H9 (cell line): ENCODE measurements around the gene PLCB1. TPM values are rescaled to one million over a fixed set of nuclear protein-coding genes. Genes with fewer than 3 reads are reported as not detected.

ENCODE experiments used
- DNase-seq: peaks from one replicate; pipeline ENCODE4 v3.0.0-alpha.2; 2017
- H2AFZ ChIP-seq: one replicate; pipeline ENCODE4 v1.6.1; 2013; ENCODE audit warnings: mild to moderate bottlenecking, low read length, control low read depth, moderate library complexity
- H2AK5ac ChIP-seq: 2 replicates; pipeline ENCODE4 v1.6.1; 2013; ENCODE audit warnings: low read length, control low read depth, mixed read lengths; ENCODE audit not compliant: insufficient read length
- H2BK120ac ChIP-seq: one replicate; pipeline ENCODE4 v1.6.1; 2013; ENCODE audit warnings: low read depth, mild to moderate bottlenecking, low read length, control low read depth, inconsistent platforms; ENCODE audit not compliant: poor library complexity, severe bottlenecking
- H2BK12ac ChIP-seq: 2 replicates; pipeline ENCODE4 v1.6.1; 2013; ENCODE audit warnings: low read length, control low read depth, mixed read lengths, low read depth; ENCODE audit not compliant: insufficient read length
- H2BK15ac ChIP-seq: 2 replicates; pipeline ENCODE4 v1.6.1; 2013; ENCODE audit warnings: low read depth, low read length, control low read depth
- H2BK20ac ChIP-seq: one replicate; pipeline ENCODE4 v1.6.1; 2013; ENCODE audit warnings: low read depth, mild to moderate bottlenecking, low read length, control low read depth, inconsistent platforms; ENCODE audit not compliant: poor library complexity, severe bottlenecking
- H2BK5ac ChIP-seq: 2 replicates; pipeline ENCODE4 v1.6.1; 2013; ENCODE audit warnings: low read length, control low read depth, mixed read lengths; ENCODE audit not compliant: insufficient read length
- H3K14ac ChIP-seq: 2 replicates; pipeline ENCODE4 v1.6.1; 2013; ENCODE audit warnings: low read length, control low read depth; ENCODE audit not compliant: insufficient read depth
- H3K18ac ChIP-seq: 2 replicates; pipeline ENCODE4 v1.6.1; 2013; ENCODE audit warnings: low read depth, mild to moderate bottlenecking, mixed read lengths, low read length, control low read depth; ENCODE audit not compliant: insufficient read length
- H3K23ac ChIP-seq: 2 replicates; pipeline ENCODE4 v1.6.1; 2013; ENCODE audit warnings: low read length, control low read depth, mixed read lengths, low read depth; ENCODE audit not compliant: insufficient read length
- H3K23me2 ChIP-seq: 2 replicates; pipeline ENCODE4 v1.6.1; 2013; ENCODE audit warnings: low read depth, mild to moderate bottlenecking, mixed read lengths, low read length, control low read depth; ENCODE audit not compliant: insufficient read length, poor library complexity, severe bottlenecking
- H3K27ac ChIP-seq: 2 replicates; pipeline ENCODE4 v1.5.1; 2013; ENCODE audit warnings: low read length, control low read depth, mixed read lengths, low read depth; ENCODE audit not compliant: insufficient read length
- H3K27me3 ChIP-seq: 2 replicates; pipeline ENCODE4 v1.6.1; 2013; ENCODE audit warnings: low read length, control low read depth, inconsistent platforms; ENCODE audit not compliant: insufficient read depth
- H3K4ac ChIP-seq: 2 replicates; pipeline ENCODE4 v1.6.1; 2013; ENCODE audit warnings: low read depth, mild to moderate bottlenecking, control low read depth, inconsistent platforms, low read length, moderate library complexity
- H3K4me1 ChIP-seq: 2 replicates; pipeline ENCODE4 v1.6.1; 2013; ENCODE audit warnings: low read length, control low read depth, inconsistent platforms; ENCODE audit not compliant: insufficient read depth
- H3K4me2 ChIP-seq: 2 replicates; pipeline ENCODE4 v1.6.1; 2013; ENCODE audit warnings: low read length, control low read depth, mixed read lengths; ENCODE audit not compliant: insufficient read length, insufficient read depth
- H3K56ac ChIP-seq: 2 replicates; pipeline ENCODE4 v1.6.1; 2013; ENCODE audit warnings: low read depth, mild to moderate bottlenecking, mixed read lengths, low read length, control low read depth; ENCODE audit not compliant: insufficient read length
- H3K79me1 ChIP-seq: 2 replicates; pipeline ENCODE4 v1.6.1; 2013; ENCODE audit warnings: low read depth, mild to moderate bottlenecking, moderate library complexity, low read length, control low read depth, inconsistent platforms; ENCODE audit not compliant: insufficient read depth, poor library complexity, severe bottlenecking
- H3K79me2 ChIP-seq: 2 replicates; pipeline ENCODE4 v1.6.1; 2013; ENCODE audit warnings: low read length, control low read depth, inconsistent platforms; ENCODE audit not compliant: insufficient read depth
- H3K9ac ChIP-seq: 2 replicates; pipeline ENCODE4 v1.6.1; 2013; ENCODE audit warnings: low read length, control low read depth, mixed read lengths; ENCODE audit not compliant: insufficient read length; ENCODE audit errors: extremely low read depth
- H3K9me3 ChIP-seq: one replicate; pipeline ENCODE4 v1.6.1; 2013; ENCODE audit warnings: low read depth, low read length, inconsistent platforms; ENCODE audit not compliant: control insufficient read depth
- H3T11ph ChIP-seq: one replicate; pipeline ENCODE4 v1.6.1; 2013; ENCODE audit warnings: mild to moderate bottlenecking, low read length, control low read depth, inconsistent platforms
- H4K20me1 ChIP-seq: one replicate; pipeline ENCODE4 v1.6.1; 2013; ENCODE audit not compliant: control insufficient read depth, insufficient read length, insufficient read depth
- H4K5ac ChIP-seq: 2 replicates; pipeline ENCODE4 v1.6.1; 2013; ENCODE audit warnings: low read depth, mild to moderate bottlenecking, mixed read lengths, low read length, control low read depth; ENCODE audit not compliant: insufficient read length
- H4K8ac ChIP-seq: replicated peaks from 2 replicates; pipeline ENCODE4 v1.6.1; 2013; ENCODE audit warnings: low read length, control low read depth, mixed read lengths, low read depth; ENCODE audit not compliant: insufficient read length
- H4K91ac ChIP-seq: 2 replicates; pipeline ENCODE4 v1.6.1; 2013; ENCODE audit warnings: low read depth, mild to moderate bottlenecking, moderate library complexity, mixed read lengths, low read length, control low read depth; ENCODE audit not compliant: insufficient read length
- H3K27ac Mint-ChIP-seq, 3 experiments: 2 replicates in 2 of 3; 3 replicates in 1 of 3; pipeline ENCODE4 v1.8.0; 2020 to 2021; ENCODE audit warnings: mixed read lengths in 3 of 3, mild to moderate bottlenecking in 1 of 3, moderate library complexity in 1 of 3
- H3K27me3 Mint-ChIP-seq: 2 replicates; pipeline ENCODE4 v1.8.0; 2021; ENCODE audit warnings: low read depth, mild to moderate bottlenecking, moderate library complexity, mixed read lengths
- H3K36me3 Mint-ChIP-seq, 3 experiments: 2 replicates in 2 of 3; 3 replicates in 1 of 3; pipeline ENCODE4 v1.8.0; 2020 to 2021; ENCODE audit warnings: low read depth in 3 of 3, mixed read lengths in 3 of 3; ENCODE audit not compliant: insufficient read depth in 1 of 3
- H3K4me1 Mint-ChIP-seq, 2 experiments: 2 replicates each; pipeline ENCODE4 v1.8.0; 2020; ENCODE audit warnings: mixed read lengths in 2 of 2
- H3K4me3 Mint-ChIP-seq, 2 experiments: 2 replicates in 1 of 2; 3 replicates in 1 of 2; pipeline ENCODE4 v1.8.0; 2020 to 2021; ENCODE audit warnings: mild to moderate bottlenecking in 2 of 2, mixed read lengths in 2 of 2, moderate library complexity in 1 of 2
- H3K9me3 Mint-ChIP-seq, 2 experiments: 2 replicates in 1 of 2; 3 replicates in 1 of 2; pipeline ENCODE4 v1.8.0; 2020; ENCODE audit warnings: mild to moderate bottlenecking in 2 of 2, mixed read lengths in 2 of 2, moderate library complexity in 1 of 2
- CTCF ChIP-seq: fragments of 200-600 bp; sonication (generic); conservative IDR thresholded peaks from 3 replicates; pipeline ENCODE4 v1.8.0; 2021; ENCODE audit warnings: antibody characterized with exemption, mild to moderate bottlenecking
- WGBS: extraction: QIAGEN DNeasy Blood & Tissue Kit; methylation state at CpG from one replicate; pipeline ENCODE4 v1.1.7; 2013; ENCODE audit warnings: missing lambda C conversion rate, low lambda C conversion rate, mixed read lengths; ENCODE audit not compliant: insufficient read length; ENCODE audit errors: extremely low coverage; 5-methylcytosine and 5-hydroxymethylcytosine counted together
- total RNA-seq: library from RNA; stranded (reverse); gene quantifications from 2 replicates; pipeline ENCODE4 v1.2.1, GENCODE V29; 2021

PLCB1 gene
- total RNA-seq, 1 experiment from 2014 or later, result 11.5 TPM

GRCh38 chr20:8287340-8287739, 155.3 kb downstream of the PLCB1 start:
- H3K4me1 Mint-ChIP-seq, result no peaks in the 10 kb centered on the region
- no peak overlapping the region for H3K27ac ChIP-seq

More at GRCh38 chr20:8287340-8287739, 155.3 kb downstream of the PLCB1 start:
- no peak overlapping the region for H3T11ph ChIP-seq
- no peak overlapping the region for H3K4me2 ChIP-seq
- H3K27me3 ChIP-seq, result no peaks in the 10 kb centered on the region
- Mint-ChIP-seq H3K27me3 (no peaks in the 10 kb centered on the region; the same call in 1 of the 2 replicates), H3K4me3 (no peak overlapping the region), H3K36me3 (no peaks in the 10 kb centered on the region), H3K27ac (no peak overlapping the region), H3K9me3 (no peaks in the 10 kb centered on the region)
- no peaks in the 10 kb centered on the region for H3K79me2 ChIP-seq
- H3K4ac ChIP-seq, result no peak overlapping the region
- no peak overlapping the region for H4K5ac ChIP-seq
- H3K23ac ChIP-seq, result no peak overlapping the region
- no peak for TF ChIP-seq CTCF
- H3K23me2 ChIP-seq, result no peaks in the 10 kb centered on the region
- no peaks in the 10 kb centered on the region for H4K20me1 ChIP-seq
- H2BK15ac ChIP-seq, result no peak overlapping the region
- no peak overlapping the region for H2BK120ac ChIP-seq
- H4K91ac ChIP-seq, result no peak overlapping the region
- WGBS, result no CpG with 5 or more reads among the region's 5 CpGs
- no peak overlapping the region for H3K9ac ChIP-seq
- H2BK12ac ChIP-seq, result no peak overlapping the region
- no peaks in the 10 kb centered on the region for H3K79me1 ChIP-seq
- DNase-seq, result no peak
- H2BK20ac ChIP-seq, result no peak overlapping the region
- H2AFZ ChIP-seq, result no peak overlapping the region
- H3K9me3 ChIP-seq, result no peaks in the 10 kb centered on the region
- no peak overlapping the region for H2AK5ac ChIP-seq
- H3K18ac ChIP-seq, result no peak overlapping the region
- no peak overlapping the region for H3K56ac ChIP-seq
- H3K4me1 ChIP-seq, result no peaks in the 10 kb centered on the region
- no peak overlapping the region for H3K14ac ChIP-seq
- H2BK5ac ChIP-seq, result no peak overlapping the region
- no peak overlapping the region for H4K8ac ChIP-seq
